Measurements from ENCODE around the gene PPP1R9B. TPM values are rescaled to one million over a fixed set of nuclear protein-coding genes. Genes with fewer than 3 reads are reported as not detected.

Gene PPP1R9B
- total and polyA plus RNA-seq, 3 donors from 2014 or later, result 49.1 to 82.4 (median 81.1) TPM

DNA sequence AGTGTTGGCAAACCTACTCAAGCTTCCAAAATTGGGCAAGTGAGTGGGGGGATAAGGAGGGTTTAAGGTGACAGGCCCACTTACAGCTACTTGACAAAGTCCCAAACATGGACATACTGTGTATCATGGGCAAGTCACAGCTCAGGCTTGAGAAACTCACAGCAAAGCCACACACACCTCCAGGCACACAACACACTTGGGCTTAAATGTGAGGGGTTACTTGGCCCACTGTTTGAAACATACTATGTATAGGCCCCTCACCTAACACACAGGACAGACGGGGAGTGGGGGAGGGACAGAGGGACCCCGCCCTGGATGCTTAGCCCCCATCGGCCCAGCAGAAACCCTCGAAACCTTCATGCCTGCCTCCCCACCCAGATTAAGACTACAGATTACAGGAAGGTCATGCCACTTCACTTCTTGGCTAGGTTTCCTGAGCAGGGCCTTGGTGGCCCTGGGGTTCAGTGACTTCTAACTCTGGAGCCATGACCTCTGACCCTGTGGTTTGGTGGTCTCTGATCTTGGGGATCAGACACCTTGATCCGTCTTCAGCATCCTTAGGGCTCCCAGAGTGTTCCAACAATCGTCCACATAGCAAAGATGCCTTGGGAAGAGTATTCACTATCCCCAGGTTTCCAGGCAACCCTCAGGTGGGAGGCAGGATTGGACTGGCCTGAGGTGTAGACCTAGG is 18.2 kb downstream of the PPP1R9B start:
- no peaks in the 10 kb centered on the region for H3K27me3 ChIP-seq
- peaks cover 16% of the 10 kb centered on the region for H3K4me1 ChIP-seq
- TF ChIP-seq, protein P1, sequence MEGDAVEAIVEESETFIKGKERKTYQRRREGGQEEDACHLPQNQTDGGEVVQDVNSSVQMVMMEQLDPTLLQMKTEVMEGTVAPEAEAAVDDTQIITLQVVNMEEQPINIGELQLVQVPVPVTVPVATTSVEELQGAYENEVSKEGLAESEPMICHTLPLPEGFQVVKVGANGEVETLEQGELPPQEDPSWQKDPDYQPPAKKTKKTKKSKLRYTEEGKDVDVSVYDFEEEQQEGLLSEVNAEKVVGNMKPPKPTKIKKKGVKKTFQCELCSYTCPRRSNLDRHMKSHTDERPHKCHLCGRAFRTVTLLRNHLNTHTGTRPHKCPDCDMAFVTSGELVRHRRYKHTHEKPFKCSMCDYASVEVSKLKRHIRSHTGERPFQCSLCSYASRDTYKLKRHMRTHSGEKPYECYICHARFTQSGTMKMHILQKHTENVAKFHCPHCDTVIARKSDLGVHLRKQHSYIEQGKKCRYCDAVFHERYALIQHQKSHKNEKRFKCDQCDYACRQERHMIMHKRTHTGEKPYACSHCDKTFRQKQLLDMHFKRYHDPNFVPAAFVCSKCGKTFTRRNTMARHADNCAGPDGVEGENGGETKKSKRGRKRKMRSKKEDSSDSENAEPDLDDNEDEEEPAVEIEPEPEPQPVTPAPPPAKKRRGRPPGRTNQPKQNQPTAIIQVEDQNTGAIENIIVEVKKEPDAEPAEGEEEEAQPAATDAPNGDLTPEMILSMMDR (IDR thresholded peaks at IDR 0.05), result no peak
- DNase-seq, result no peak
- 76 to 82% methylated on average over 6 of the region's 6 CpGs for WGBS, 2 donors
- H3K27ac ChIP-seq, result no peak overlapping the region
- intact Hi-C loops (cut with DNase I; ENCODE audit: low total_unique reads), result no loop called here
- H3K36me3 ChIP-seq (ENCODE audit: low read depth, missing control alignments), result no peaks in the 10 kb centered on the region
- H3K4me3 ChIP-seq, result no peak overlapping the region
- no peaks in the 10 kb centered on the region for H3K9me3 ChIP-seq

GRCh38 chr17:50130559-50131305 is 19.7 kb downstream of the PPP1R9B start:
- no peaks in the 10 kb centered on the region for H3K9me3 ChIP-seq
- H3K4me3 ChIP-seq, result peak overlapping the region in 1 of 2 donors; percentile 58
- intact Hi-C loops (cut with DNase I; ENCODE audit: low total_unique reads), result no loop called here
- DNase-seq, result no peak
- 57 to 64% methylated on average over 16 to 19 of the region's 19 CpGs for WGBS, 2 donors
- H3K4me1 ChIP-seq, result peaks cover 16% of the 10 kb centered on the region
- no peaks in the 10 kb centered on the region for H3K36me3 ChIP-seq (ENCODE audit: low read depth, missing control alignments)
- no peak overlapping the region for H3K27ac ChIP-seq
- TF ChIP-seq, protein P1 (IDR thresholded peaks at IDR 0.05), result no peak
- TF ChIP-seq POLR2A (IDR thresholded peaks at IDR 0.05), result no peak
- no peaks in the 10 kb centered on the region for H3K27me3 ChIP-seq

- WGBS, 2 donors, result 9 to 13% methylated on average over 17 to 37 of the region's 84 CpGs
- intact Hi-C loops (cut with DNase I; ENCODE audit: low total_unique reads), result no loop called here
- H3K4me1 ChIP-seq, result peaks cover 16% of the 10 kb centered on the region
Observed at GRCh38 chr17:50129728-50130558, 20.5 kb downstream of the PPP1R9B start, which contains the start of gene SAMD14. TSS of gene SAMD14 (minus strand) at chr17:50130160. CDS start at chr17:50124959, 5,201 bp downstream.

DNA sequence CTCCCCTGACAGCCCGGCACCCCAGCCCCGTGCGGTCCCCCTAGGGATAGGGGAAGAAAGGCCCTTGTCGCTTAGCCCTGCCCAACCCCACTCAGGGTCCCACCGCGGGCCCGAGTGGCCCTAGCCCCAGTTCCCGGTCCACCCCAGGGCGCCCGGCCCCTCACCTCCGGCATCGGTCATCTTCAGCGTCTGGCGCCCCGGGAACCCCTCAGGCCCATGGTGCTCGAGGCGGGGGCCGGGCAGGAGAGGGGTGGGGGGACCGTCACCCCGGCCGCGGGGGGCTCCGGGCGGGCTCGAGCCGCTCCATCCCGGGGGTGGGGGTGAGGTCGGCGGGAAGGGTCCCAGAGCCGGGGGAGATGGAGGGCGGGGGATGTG is 21.1 kb downstream of the PPP1R9B start:
- no peak overlapping the region for H3K27ac ChIP-seq
- intact Hi-C loops (cut with DNase I; ENCODE audit: low total_unique reads), result no loop called here
- no peaks in the 10 kb centered on the region for H3K36me3 ChIP-seq (ENCODE audit: low read depth, missing control alignments)
- H3K9me3 ChIP-seq, result no peaks in the 10 kb centered on the region
- H3K27me3 ChIP-seq, result no peaks in the 10 kb centered on the region
- H3K4me3 ChIP-seq, result peak overlapping the region; percentile 55 to 58
- 0 to 2% methylated on average over 1 to 31 of the region's 31 CpGs for WGBS, 2 donors
- peaks cover 16% of the 10 kb centered on the region for H3K4me1 ChIP-seq
- TF ChIP-seq, protein P1 (IDR thresholded peaks at IDR 0.05), result no peak
- TF ChIP-seq POLR2A (IDR thresholded peaks at IDR 0.05), result no peak
- no peak for DNase-seq

More at GRCh38 chr17:50129728-50130558, 20.5 kb downstream of the PPP1R9B start, which contains the start of gene SAMD14:
- TF ChIP-seq POLR2A (IDR thresholded peaks at IDR 0.05), result no peak
- TF ChIP-seq, protein P1 (IDR thresholded peaks at IDR 0.05), result no peak
- no peak for DNase-seq
- H3K27ac ChIP-seq, result no peak within 1 kb of the TSS
- no peaks in the 10 kb centered on the region for H3K9me3 ChIP-seq
- H3K36me3 ChIP-seq (ENCODE audit: low read depth, missing control alignments), result no peaks in the 10 kb centered on the region
- peak within 1 kb of the TSS; percentile 55 to 58 for H3K4me3 ChIP-seq
- no peaks in the 10 kb centered on the region for H3K27me3 ChIP-seq
